ENCODE measurements around the gene HCK. TPM values are rescaled to one million over a fixed set of nuclear protein-coding genes. Genes with fewer than 3 reads are reported as not detected.

Gene HCK
- total RNA-seq, 1 experiment from 2014 or later, result 0.17 TPM

DNA sequence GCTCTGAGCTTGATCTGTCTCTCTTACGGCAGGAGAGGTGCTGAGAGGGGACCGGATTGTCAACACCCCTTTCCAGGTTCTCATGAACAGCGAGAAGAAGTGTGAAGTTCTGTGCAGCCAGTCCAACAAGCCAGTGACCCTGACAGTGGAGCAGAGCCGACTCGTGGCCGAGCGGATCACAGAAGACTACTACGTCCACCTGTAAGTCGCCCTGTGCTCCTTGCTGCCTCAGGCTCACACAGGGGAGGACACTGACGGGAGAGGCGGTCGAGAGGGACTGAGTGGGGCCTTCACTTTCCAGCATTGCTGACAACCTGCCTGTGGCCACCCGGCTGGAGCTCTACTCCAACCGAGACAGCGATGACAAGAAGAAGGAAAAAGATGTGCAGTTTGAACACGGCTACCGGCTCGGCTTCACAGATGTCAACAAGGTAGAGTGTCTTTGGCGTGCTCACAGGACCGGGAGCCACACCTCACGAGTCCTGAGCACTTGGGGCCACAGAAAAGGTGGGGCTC lies 89.5 kb downstream of the HCK start:
- Histone ChIP-seq H3K9me3 (ENCODE audit: control insufficient read depth in 1 of 2, insufficient read depth in 1 of 2, low read depth in 1 of 2, low read length in 2 of 2) (no peaks in the 10 kb centered on the region), H2AFZ (ENCODE audit: low read depth, low read length, poor library complexity, severe bottlenecking) (no peak overlapping the region), H3K4me2 (ENCODE audit: low read length) (no peak overlapping the region), H3K9ac (ENCODE audit: low read length) (no peak overlapping the region), H3K4me1 (ENCODE audit: control insufficient read depth in 1 of 2, insufficient read depth in 2 of 2, low read length in 2 of 2) (no peaks in the 10 kb centered on the region), H4K20me1 (ENCODE audit: insufficient read depth) (no peaks in the 10 kb centered on the region), H3K9me2 (ENCODE audit: insufficient read depth) (no peaks in the 10 kb centered on the region), H3K4me3 (replicated peaks in 1 of 2; ENCODE audit: low read depth in 1 of 2, low read length in 2 of 2) (no peak overlapping the region), H3K79me2 (ENCODE audit: insufficient read depth, low read length) (peaks cover 6% of the 10 kb centered on the region), H3K27me3 (ENCODE audit: insufficient read depth, low read length) (no peaks in the 10 kb centered on the region), H3K27ac (ENCODE audit: low read depth, low read length) (no peak overlapping the region), H3K36me3 (ENCODE audit: control insufficient read depth in 1 of 2, insufficient read depth in 2 of 2, low read length in 2 of 2) (peaks cover 48 to 56% of the 10 kb centered on the region in 2 experiments; a peak in 3 of 4 replicates)
- TF ChIP-seq EZH2 (IDR thresholded peaks at IDR 0.05) (no peak), ZNF274 (IDR thresholded peaks at IDR 0.05; ENCODE audit: low read depth, low read length) (no peak), JUND (IDR thresholded peaks at IDR 0.05) (no peak), SP1 (IDR thresholded peaks at IDR 0.05; ENCODE audit: low read depth) (no peak), FOSL1 (IDR thresholded peaks at IDR 0.05; ENCODE audit: low read depth) (no peak), ELF1 (IDR thresholded peaks at IDR 0.05; ENCODE audit: borderline replicate concordance, low read depth) (no peak), RAD21 (IDR thresholded peaks at IDR 0.05; ENCODE audit: low read depth) (no peak), CEBPB (IDR thresholded peaks at IDR 0.05; ENCODE audit: low read depth) (no peak), TCF7L2 (IDR thresholded peaks at IDR 0.05; ENCODE audit: borderline replicate concordance, extremely low read depth, insufficient read depth, insufficient read length) (no peak), CBX3 (IDR thresholded peaks at IDR 0.05; ENCODE audit: low read depth) (no peak)
- TF ChIP-seq, protein P1, sequence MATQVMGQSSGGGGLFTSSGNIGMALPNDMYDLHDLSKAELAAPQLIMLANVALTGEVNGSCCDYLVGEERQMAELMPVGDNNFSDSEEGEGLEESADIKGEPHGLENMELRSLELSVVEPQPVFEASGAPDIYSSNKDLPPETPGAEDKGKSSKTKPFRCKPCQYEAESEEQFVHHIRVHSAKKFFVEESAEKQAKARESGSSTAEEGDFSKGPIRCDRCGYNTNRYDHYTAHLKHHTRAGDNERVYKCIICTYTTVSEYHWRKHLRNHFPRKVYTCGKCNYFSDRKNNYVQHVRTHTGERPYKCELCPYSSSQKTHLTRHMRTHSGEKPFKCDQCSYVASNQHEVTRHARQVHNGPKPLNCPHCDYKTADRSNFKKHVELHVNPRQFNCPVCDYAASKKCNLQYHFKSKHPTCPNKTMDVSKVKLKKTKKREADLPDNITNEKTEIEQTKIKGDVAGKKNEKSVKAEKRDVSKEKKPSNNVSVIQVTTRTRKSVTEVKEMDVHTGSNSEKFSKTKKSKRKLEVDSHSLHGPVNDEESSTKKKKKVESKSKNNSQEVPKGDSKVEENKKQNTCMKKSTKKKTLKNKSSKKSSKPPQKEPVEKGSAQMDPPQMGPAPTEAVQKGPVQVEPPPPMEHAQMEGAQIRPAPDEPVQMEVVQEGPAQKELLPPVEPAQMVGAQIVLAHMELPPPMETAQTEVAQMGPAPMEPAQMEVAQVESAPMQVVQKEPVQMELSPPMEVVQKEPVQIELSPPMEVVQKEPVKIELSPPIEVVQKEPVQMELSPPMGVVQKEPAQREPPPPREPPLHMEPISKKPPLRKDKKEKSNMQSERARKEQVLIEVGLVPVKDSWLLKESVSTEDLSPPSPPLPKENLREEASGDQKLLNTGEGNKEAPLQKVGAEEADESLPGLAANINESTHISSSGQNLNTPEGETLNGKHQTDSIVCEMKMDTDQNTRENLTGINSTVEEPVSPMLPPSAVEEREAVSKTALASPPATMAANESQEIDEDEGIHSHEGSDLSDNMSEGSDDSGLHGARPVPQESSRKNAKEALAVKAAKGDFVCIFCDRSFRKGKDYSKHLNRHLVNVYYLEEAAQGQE (IDR thresholded peaks at IDR 0.05; ENCODE audit: low read depth), result no peak
- TF ChIP-seq, protein P2, sequence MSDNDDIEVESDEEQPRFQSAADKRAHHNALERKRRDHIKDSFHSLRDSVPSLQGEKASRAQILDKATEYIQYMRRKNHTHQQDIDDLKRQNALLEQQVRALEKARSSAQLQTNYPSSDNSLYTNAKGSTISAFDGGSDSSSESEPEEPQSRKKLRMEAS (IDR thresholded peaks at IDR 0.05), result no peak
- TF ChIP-seq, protein P3, sequence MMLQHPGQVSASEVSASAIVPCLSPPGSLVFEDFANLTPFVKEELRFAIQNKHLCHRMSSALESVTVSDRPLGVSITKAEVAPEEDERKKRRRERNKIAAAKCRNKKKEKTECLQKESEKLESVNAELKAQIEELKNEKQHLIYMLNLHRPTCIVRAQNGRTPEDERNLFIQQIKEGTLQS (IDR thresholded peaks at IDR 0.05), result no peak
- no peak for DNase-seq (ENCODE audit: low read depth, low spot score)
- ATAC-seq, result no peak
- BruUV-seq (replicated peaks), result no TSS peak
- intact Hi-C loops (cut with micrococcal nuclease), result no loop called here
- RAD21 ChIA-PET (ENCODE audit: low non-redundant PET in 1 of 2, low total read pairs in 2 of 2, uncharacterized antibody in 2 of 2, unreplicated experiment in 2 of 2), result no interaction called here
- CTCF ChIA-PET, result no interaction called here
- POLR2A ChIA-PET, result no interaction called here
